Fibroblast of lung (primary cell): ENCODE measurements around the gene NFE2. TPM values are rescaled to one million over a fixed set of nuclear protein-coding genes. Genes with fewer than 3 reads are reported as not detected.
A peak's percentile ranks its signal among the peaks of the same experiment; 100 is the strongest.
"Not testable (repeated sequence)": the region's sequence is repeated elsewhere in the genome, so short reads cannot be mapped to it uniquely, and the experiment has no call there.

Experiments
- DNase-seq, 2 donors: peaks; one replicate each; pipeline versions ENCODE4 v3.0.0 to v3.0.0-alpha.2; 2010; ENCODE audit warnings: low read depth in 2 of 2
- H2AFZ ChIP-seq: 2 replicates; pipeline ENCODE4 v1.5.1; 2012; ENCODE audit warnings: low read length, control low read depth, inconsistent platforms
- H3K27ac ChIP-seq: 2 replicates; pipeline ENCODE4 v1.5.1; 2011; ENCODE audit warnings: low read length, control low read depth; ENCODE audit not compliant: insufficient read depth
- H3K27me3 ChIP-seq: 2 replicates; pipeline ENCODE4 v1.5.1; 2011; ENCODE audit warnings: mild to moderate bottlenecking, low read length; ENCODE audit not compliant: control insufficient read depth, insufficient read depth
- H3K36me3 ChIP-seq: 2 replicates; pipeline ENCODE4 v1.5.1; 2011; ENCODE audit warnings: low read length; ENCODE audit not compliant: control insufficient read depth, insufficient read depth
- H3K4me1 ChIP-seq: 2 replicates; pipeline ENCODE4 v1.5.1; 2011; ENCODE audit warnings: low read length; ENCODE audit not compliant: control insufficient read depth, insufficient read depth; ENCODE audit errors: extremely low read depth
- H3K4me2 ChIP-seq: 2 replicates; pipeline ENCODE4 v1.5.1; 2011; ENCODE audit warnings: low read length, control low read depth; ENCODE audit not compliant: insufficient read depth; ENCODE audit errors: extremely low read depth
- H3K4me3 ChIP-seq, 4 experiments: fragments of 200-600 bp in 1 of 4; sonication (generic) in 1 of 4; replicated peaks in 1 of 4; 2 replicates each; pipeline ENCODE4 v1.5.1; 2011 to 2016; ENCODE audit warnings: low read length in 4 of 4, low read depth in 3 of 4, mild to moderate bottlenecking in 3 of 4, control low read depth in 2 of 4, inconsistent platforms in 1 of 4, mixed read lengths in 1 of 4; ENCODE audit not compliant: insufficient read depth in 1 of 4; ENCODE audit errors: control extremely low read depth in 1 of 4
- H3K79me2 ChIP-seq: 2 replicates; pipeline ENCODE4 v1.5.1; 2012; ENCODE audit warnings: mild to moderate bottlenecking, low read length, inconsistent platforms; ENCODE audit not compliant: control insufficient read depth, insufficient read depth
- H3K9ac ChIP-seq: 2 replicates; pipeline ENCODE4 v1.5.1; 2011; ENCODE audit warnings: mild to moderate bottlenecking, low read length, control low read depth; ENCODE audit not compliant: insufficient read depth
- H3K9me3 ChIP-seq: 2 replicates; pipeline ENCODE4 v1.5.1; 2012; ENCODE audit warnings: low read depth, low read length; ENCODE audit not compliant: control insufficient read depth, insufficient read depth
- H4K20me1 ChIP-seq: 2 replicates; pipeline ENCODE4 v1.5.1; 2011; ENCODE audit warnings: low read length; ENCODE audit not compliant: control insufficient read depth, insufficient read depth; ENCODE audit errors: extremely low read depth
- CTCF ChIP-seq, 2 donors: IDR thresholded peaks in 1 of 2; conservative IDR thresholded peaks in 1 of 2; 1 replicate in 1 of 2; 2 replicates in 1 of 2; pipeline ENCODE4 v1.5.1; 2011 to 2012; ENCODE audit warnings: low read length in 2 of 2, control low read depth in 1 of 2, inconsistent platforms in 1 of 2, low read depth in 1 of 2, mild to moderate bottlenecking in 1 of 2
- EZH2 ChIP-seq: IDR thresholded peaks from 2 replicates; pipeline ENCODE4 v1.5.1; 2012; ENCODE audit warnings: low read length, control low read depth, mild to moderate bottlenecking; ENCODE audit errors: missing control alignments
- polyA plus RNA-seq, 2 donors: library from polyadenylated mRNA; depleted of rRNA in 1 of 2; stranded (reverse) in 1 of 2; unstranded in 1 of 2; fragments of >200 nt; gene quantifications; 2 replicates each; pipeline ENCODE4 v1.2.1, GENCODE V29; 2011 to 2012; ENCODE audit warnings: missing spikeins in 1 of 2
- total RNA-seq: library from RNA; depleted of rRNA; stranded (reverse); fragments of >200 nt; gene quantifications from 2 replicates; pipeline ENCODE4 v1.2.1, GENCODE V29; 2014

NFE2 gene
- total and polyA plus RNA-seq, 2 donors (not counting 1 experiment from before 2014, with no cell fraction given): 0.17 to 0.34 TPM

GRCh38 chr12:54285150-54286041 is 15.4 kb downstream of the NFE2 start:
- TF ChIP-seq CTCF (conservative IDR thresholded peaks at IDR 0.05 in 1 of 2, IDR thresholded peaks at IDR 0.05 in 1 of 2; ENCODE audit: low read depth in 1 of 2, low read length in 2 of 2) (peak in 1 of 2 donors; percentile 46), EZH2 (no peak)
- Histone ChIP-seq H3K27me3 (no peaks in the 10 kb centered on the region), H3K36me3 (peaks cover 15% of the 10 kb centered on the region), H3K79me2 (peaks cover 45% of the 10 kb centered on the region), H2AFZ (no peak overlapping the region), H3K4me2 (peak overlapping the region; percentile 44), H3K9ac (no peak overlapping the region), H3K27ac (no peak overlapping the region), H3K9me3 (no peaks in the 10 kb centered on the region), H3K4me1 (peaks cover 8% of the 10 kb centered on the region), H4K20me1 (peaks cover 3% of the 10 kb centered on the region), H3K4me3 (peak overlapping the region in 3 of 4 experiments; percentile 8 to 44 (median 11))
- DNase-seq: no peak

GRCh38 chr12:54284070-54284780 is 16.6 kb downstream of the NFE2 start:
- H3K4me1 ChIP-seq, H3K27ac ChIP-seq, H2AFZ ChIP-seq, DNase-seq, H3K9me3 ChIP-seq, H4K20me1 ChIP-seq, H3K27me3 ChIP-seq, H3K9ac ChIP-seq: not testable (repeated sequence)
- H3K36me3 ChIP-seq: peaks cover 15% of the 10 kb centered on the region
- peak overlapping the region; percentile 81 to 99 (median 94) for H3K4me3 ChIP-seq
- peaks cover 46% of the 10 kb centered on the region for H3K79me2 ChIP-seq
- H3K4me2 ChIP-seq: peak overlapping the region; percentile 85

GRCh38 chr12:54282949-54283593 is 17.7 kb downstream of the NFE2 start:
- Histone ChIP-seq H2AFZ (no peak overlapping the region), H3K27ac (no peak overlapping the region), H3K9me3 (no peaks in the 10 kb centered on the region), H3K27me3 (no peaks in the 10 kb centered on the region), H3K4me2 (peak overlapping the region; percentile 85), H4K20me1 (peaks cover 3% of the 10 kb centered on the region), H3K79me2 (peaks cover 58% of the 10 kb centered on the region), H3K9ac (no peak overlapping the region), H3K36me3 (peaks cover 15% of the 10 kb centered on the region), H3K4me1 (peaks cover 8% of the 10 kb centered on the region), H3K4me3 (peak overlapping the region; percentile 81 to 99 (median 94))
- no peak for DNase-seq
- no peak for TF ChIP-seq CTCF (conservative IDR thresholded peaks at IDR 0.05 in 1 of 2, IDR thresholded peaks at IDR 0.05 in 1 of 2; ENCODE audit: low read depth in 1 of 2, low read length in 2 of 2)
- TF ChIP-seq EZH2: no peak

- H3K4me1 ChIP-seq: not testable (repeated sequence)
- Histone ChIP-seq H3K36me3 (peaks cover 13% of the 10 kb centered on the region), H3K27ac (peak overlapping the region; percentile 99)
These were observed 19.1 kb downstream of the NFE2 start for GRCh38 chr12:54281694-54282093.

GRCh38 chr12:54281261-54281638 is 19.6 kb downstream of the NFE2 start:
- Histone ChIP-seq H3K27ac (peak overlapping the region; percentile 99), H3K36me3 (peaks cover 13% of the 10 kb centered on the region), H3K4me3 (peak overlapping the region; percentile 81 to 99 (median 94)), H3K9ac (peak overlapping the region; percentile 89), H3K4me2 (peak overlapping the region; percentile 85), H3K79me2 (peaks cover 76% of the 10 kb centered on the region)
- not testable (repeated sequence) for H3K4me1 ChIP-seq, H4K20me1 ChIP-seq, H3K9me3 ChIP-seq, H3K27me3 ChIP-seq, H2AFZ ChIP-seq, DNase-seq

More at GRCh38 chr12:54281694-54282093, 19.1 kb downstream of the NFE2 start:
- H2AFZ ChIP-seq, H4K20me1 ChIP-seq, H3K27me3 ChIP-seq, DNase-seq, H3K9me3 ChIP-seq: not testable (repeated sequence)
- peak overlapping the region; percentile 85 for H3K4me2 ChIP-seq
- H3K79me2 ChIP-seq: peaks cover 72% of the 10 kb centered on the region
- H3K4me3 ChIP-seq: peak overlapping the region; percentile 81 to 99 (median 94)
- H3K9ac ChIP-seq: peak overlapping the region; percentile 89
